Mesothelial cell of epicardium (in vitro differentiated cells): ENCODE data around the gene GRIN2A. TPM values are rescaled to one million over a fixed set of nuclear protein-coding genes. Genes with fewer than 3 reads are reported as not detected.

Experiments
- DNase-seq, 2 experiments: peaks; one replicate each; pipeline ENCODE4 v3.0.0; 2021; ENCODE audit warnings: low spot score in 2 of 2; ENCODE audit not compliant: unreplicated experiment in 2 of 2
- H3K27ac Mint-ChIP-seq: 2 replicates; pipeline ENCODE4 v1.8.0; 2021; ENCODE audit warnings: mixed read lengths
- H3K27me3 Mint-ChIP-seq: 2 replicates; pipeline ENCODE4 v1.8.0; 2021; ENCODE audit warnings: low read depth, mixed read lengths
- H3K36me3 Mint-ChIP-seq: 2 replicates; pipeline ENCODE4 v1.8.0; 2021; ENCODE audit warnings: mixed read lengths
- H3K4me1 Mint-ChIP-seq: 2 replicates; pipeline ENCODE4 v1.8.0; 2021; ENCODE audit warnings: mixed read lengths
- H3K4me3 Mint-ChIP-seq: 2 replicates; pipeline ENCODE4 v1.8.0; 2021; ENCODE audit warnings: mild to moderate bottlenecking, moderate library complexity, mixed read lengths
- H3K9me3 Mint-ChIP-seq: 2 replicates; pipeline ENCODE4 v1.8.0; 2021; ENCODE audit warnings: mixed read lengths
- CTCF ChIP-seq: fragments of 200-600 bp; sonication (generic); IDR thresholded peaks from one replicate; pipeline ENCODE4 v1.5.0; 2021; ENCODE audit warnings: antibody characterized with exemption; ENCODE audit not compliant: unreplicated experiment
- total RNA-seq: library from RNA; stranded (reverse); gene quantifications from 3 replicates; pipeline ENCODE4 v1.2.1, GENCODE V29; 2021

The GRIN2A gene
- total RNA-seq, 1 donor from 2014 or later: 4.9 TPM

GRCh38 chr16:10165643-10166042 is 16.6 kb downstream of the GRIN2A start:
- peaks cover 49% of the 10 kb centered on the region for H3K27me3 Mint-ChIP-seq
- no peak overlapping the region for H3K4me3 Mint-ChIP-seq
- no peak for DNase-seq
- no peaks in the 10 kb centered on the region for H3K4me1 Mint-ChIP-seq
- TF ChIP-seq CTCF: no peak
- no peaks in the 10 kb centered on the region for H3K36me3 Mint-ChIP-seq
- peaks cover 5% of the 10 kb centered on the region for H3K9me3 Mint-ChIP-seq
- no peak overlapping the region for H3K27ac Mint-ChIP-seq

GRCh38 chr16:10162981-10163380 is 19.2 kb downstream of the GRIN2A start:
- H3K27me3 Mint-ChIP-seq: peaks cover 51% of the 10 kb centered on the region
- no peak overlapping the region for H3K4me3 Mint-ChIP-seq
- no peaks in the 10 kb centered on the region for H3K4me1 Mint-ChIP-seq
- DNase-seq: no peak
- no peaks in the 10 kb centered on the region for H3K36me3 Mint-ChIP-seq
- H3K27ac Mint-ChIP-seq: no peak overlapping the region
- no peaks in the 10 kb centered on the region for H3K9me3 Mint-ChIP-seq
- no peak for TF ChIP-seq CTCF

- no peaks in the 10 kb centered on the region for H3K36me3 Mint-ChIP-seq
- no peak for DNase-seq
- peaks cover 8% of the 10 kb centered on the region for H3K27me3 Mint-ChIP-seq
- no peak overlapping the region for H3K27ac Mint-ChIP-seq
- TF ChIP-seq CTCF: no peak
- H3K4me1 Mint-ChIP-seq: no peaks in the 10 kb centered on the region
- no peak overlapping the region for H3K4me3 Mint-ChIP-seq
- H3K9me3 Mint-ChIP-seq: no peaks in the 10 kb centered on the region
Observed at GRCh38 chr16:10156099-10156498, 26.1 kb downstream of the GRIN2A start.

DNA sequence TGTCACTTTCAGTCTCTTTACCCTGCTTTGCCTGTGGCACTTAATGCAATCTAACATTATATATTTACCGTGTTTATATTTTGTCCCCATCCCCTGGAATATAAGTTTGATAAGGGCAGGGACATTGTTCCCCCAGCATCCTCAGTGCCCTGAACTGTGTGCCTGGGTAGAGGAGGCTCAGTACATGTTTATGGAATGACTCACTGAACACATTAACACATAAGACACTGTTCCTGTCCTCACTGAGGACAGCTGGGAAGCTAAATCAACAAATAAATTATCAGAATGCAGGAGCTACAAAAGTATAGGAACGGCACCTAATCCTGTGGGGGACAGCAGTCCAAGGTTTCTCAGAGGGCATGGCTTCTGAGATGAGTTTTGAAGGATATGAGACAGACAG is 27.8 kb downstream of the GRIN2A start:
- no peak for DNase-seq
- TF ChIP-seq CTCF: no peak
- H3K9me3 Mint-ChIP-seq: no peaks in the 10 kb centered on the region
- peaks cover 12% of the 10 kb centered on the region for H3K27me3 Mint-ChIP-seq
- no peaks in the 10 kb centered on the region for H3K36me3 Mint-ChIP-seq
- no peaks in the 10 kb centered on the region for H3K4me1 Mint-ChIP-seq
- no peak overlapping the region for H3K4me3 Mint-ChIP-seq
- H3K27ac Mint-ChIP-seq: no peak overlapping the region

GRCh38 chr16:10153985-10154384 is 28.2 kb downstream of the GRIN2A start:
- no peak for DNase-seq
- no peaks in the 10 kb centered on the region for H3K4me1 Mint-ChIP-seq
- H3K27ac Mint-ChIP-seq: no peak overlapping the region
- no peak overlapping the region for H3K4me3 Mint-ChIP-seq
- H3K36me3 Mint-ChIP-seq: no peaks in the 10 kb centered on the region
- peaks cover 13% of the 10 kb centered on the region for H3K27me3 Mint-ChIP-seq
- no peaks in the 10 kb centered on the region for H3K9me3 Mint-ChIP-seq
- TF ChIP-seq CTCF: no peak

GRCh38 chr16:10151718-10152117 is 30.5 kb downstream of the GRIN2A start:
- Mint-ChIP-seq H3K36me3 (no peaks in the 10 kb centered on the region), H3K9me3 (no peaks in the 10 kb centered on the region), H3K4me3 (no peak overlapping the region), H3K27ac (no peak overlapping the region), H3K4me1 (no peaks in the 10 kb centered on the region), H3K27me3 (peaks cover 24% of the 10 kb centered on the region)
- TF ChIP-seq CTCF: no peak
- DNase-seq: no peak
